ENCODE results near the gene AP2B1. TPM values are rescaled to one million over a fixed set of nuclear protein-coding genes. Genes with fewer than 3 reads are reported as not detected.
A peak's percentile ranks its signal among the peaks of the same experiment; 100 is the strongest.

Gene AP2B1
- total RNA-seq, 3 donors from 2014 or later, result 78.4 to 91.9 (median 88.5) TPM

GRCh38 chr17:35747540-35748017 is 160.5 kb downstream of the AP2B1 start:
- Histone ChIP-seq H3K27ac (peak overlapping the region in 1 of 2 donors; percentile 66), H3K27me3 (peaks cover 0 to 15% of the 10 kb centered on the region in 2 donors), H3K36me3 (no peaks in the 10 kb centered on the region), H3K4me3 (peak overlapping the region in 1 of 3 donors; percentile 19), H3K9me3 (no peaks in the 10 kb centered on the region), H3K4me1 (peaks cover 3 to 11% of the 10 kb centered on the region in 2 donors)
- TF ChIP-seq CTCF (IDR thresholded peaks at IDR 0.05), result peak; percentile 80 to 94 (median 89)
- no peak for TF ChIP-seq POLR2A (IDR thresholded peaks at IDR 0.05)
- TF ChIP-seq POLR2AphosphoS5 (IDR thresholded peaks at IDR 0.05), result peak in 1 of 3 donors; percentile 21
- peak; percentile 70 to 78 for DNase-seq (ENCODE audit: low spot score in 2 of 2)
- intact Hi-C loops (cut with DNase I; ENCODE audit: low total_unique reads), result no loop called here

GRCh38 chr17:35748341-35748841 is 161.3 kb downstream of the AP2B1 start:
- no peaks in the 10 kb centered on the region for H3K36me3 ChIP-seq
- H3K4me3 ChIP-seq, result no peak overlapping the region
- TF ChIP-seq POLR2AphosphoS5 (IDR thresholded peaks at IDR 0.05), result no peak
- TF ChIP-seq POLR2A (IDR thresholded peaks at IDR 0.05), result no peak
- TF ChIP-seq CTCF (IDR thresholded peaks at IDR 0.05), result no peak
- intact Hi-C loops (cut with DNase I; ENCODE audit: low total_unique reads), result no loop called here
- DNase-seq (ENCODE audit: low spot score in 2 of 2), result peak in 1 of 2 donors; percentile 25
- H3K27me3 ChIP-seq, result peaks cover 0 to 7% of the 10 kb centered on the region in 2 donors
- no peaks in the 10 kb centered on the region for H3K9me3 ChIP-seq
- H3K4me1 ChIP-seq, result peaks cover 3 to 11% of the 10 kb centered on the region in 2 donors
- H3K27ac ChIP-seq, result peak overlapping the region in 1 of 2 donors; percentile 66

- peak overlapping the region in 1 of 2 donors; percentile 66 for H3K27ac ChIP-seq
- no peak for TF ChIP-seq CTCF (IDR thresholded peaks at IDR 0.05)
- H3K36me3 ChIP-seq, result no peaks in the 10 kb centered on the region
- peaks cover 0 to 4% of the 10 kb centered on the region in 2 donors for H3K27me3 ChIP-seq
- no peak overlapping the region for H3K4me3 ChIP-seq
- DNase-seq (ENCODE audit: low spot score in 2 of 2), result no peak
- H3K9me3 ChIP-seq, result no peaks in the 10 kb centered on the region
- intact Hi-C loops (cut with DNase I; ENCODE audit: low total_unique reads), result no loop called here
- H3K4me1 ChIP-seq, result peaks cover 3 to 11% of the 10 kb centered on the region in 2 donors
These were observed 161.9 kb downstream of the AP2B1 start for GRCh38 chr17:35748979-35749378.

- DNase-seq (ENCODE audit: low spot score in 2 of 2), result no peak
- Histone ChIP-seq H3K27me3 (no peaks in the 10 kb centered on the region), H3K4me3 (peak overlapping the region in 2 of 3 donors; percentile 4 to 48), H3K36me3 (no peaks in the 10 kb centered on the region), H3K27ac (no peak overlapping the region), H3K4me1 (peaks cover 3 to 11% of the 10 kb centered on the region in 2 donors), H3K9me3 (no peaks in the 10 kb centered on the region)
- no peak for TF ChIP-seq POLR2A (IDR thresholded peaks at IDR 0.05)
- no peak for TF ChIP-seq CTCF (IDR thresholded peaks at IDR 0.05)
- TF ChIP-seq POLR2AphosphoS5 (IDR thresholded peaks at IDR 0.05), result no peak
- intact Hi-C loops (cut with DNase I; ENCODE audit: low total_unique reads), result no loop called here
These were observed 162.7 kb downstream of the AP2B1 start for GRCh38 chr17:35749560-35750412.
